ENCODE results near the gene ARGFX.

ARGFX gene

DNA sequence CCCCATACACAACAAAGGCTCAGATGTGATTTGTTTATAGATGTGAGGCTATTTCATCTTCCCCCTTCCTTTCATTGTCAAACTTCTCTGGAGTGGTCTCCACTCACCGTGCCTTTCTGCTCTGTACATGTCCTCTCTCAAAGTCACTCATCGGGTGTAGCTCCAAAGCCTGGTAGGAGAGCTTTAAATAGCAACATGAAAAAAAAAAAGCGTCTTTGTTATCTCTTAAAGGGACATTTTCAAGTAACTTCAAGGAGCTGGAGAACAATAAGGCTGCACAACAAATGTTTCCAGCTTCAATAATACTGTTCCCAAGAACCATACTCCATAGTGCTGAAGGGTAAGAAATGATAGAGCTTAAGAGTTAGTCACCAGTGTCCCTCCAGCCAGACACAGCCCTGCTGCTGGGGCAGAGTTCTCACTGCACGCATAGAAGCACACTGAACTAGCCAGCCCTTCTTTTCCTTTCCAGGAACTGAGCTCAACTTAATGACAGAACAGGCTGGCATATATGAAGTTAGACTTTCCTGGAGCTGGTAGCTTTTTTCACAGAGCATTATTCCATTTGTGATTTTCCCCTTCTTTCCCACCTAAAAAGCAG is 33.6 kb downstream of the ARGFX start:
- no peak for DNase-seq

DNA sequence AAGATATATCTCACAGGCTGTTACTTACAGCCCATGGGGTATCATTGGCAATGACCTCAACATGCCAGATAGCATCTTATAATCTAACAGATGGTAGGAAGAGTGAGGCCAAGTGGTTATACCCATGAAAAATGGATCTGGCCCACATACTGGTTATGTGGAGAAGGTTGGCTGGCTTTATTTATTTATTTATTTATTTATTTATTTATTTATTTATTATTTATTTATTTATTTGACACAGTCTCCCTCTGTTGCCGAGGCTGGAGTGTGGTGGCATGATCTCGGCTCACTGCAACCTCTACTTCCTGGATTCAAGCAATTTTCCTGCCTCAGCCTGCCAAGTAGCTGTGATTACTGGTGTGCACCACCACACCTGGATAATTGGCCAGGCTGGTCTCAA is 37.0 kb downstream of the ARGFX start:
- DNase-seq: no peak

DNA sequence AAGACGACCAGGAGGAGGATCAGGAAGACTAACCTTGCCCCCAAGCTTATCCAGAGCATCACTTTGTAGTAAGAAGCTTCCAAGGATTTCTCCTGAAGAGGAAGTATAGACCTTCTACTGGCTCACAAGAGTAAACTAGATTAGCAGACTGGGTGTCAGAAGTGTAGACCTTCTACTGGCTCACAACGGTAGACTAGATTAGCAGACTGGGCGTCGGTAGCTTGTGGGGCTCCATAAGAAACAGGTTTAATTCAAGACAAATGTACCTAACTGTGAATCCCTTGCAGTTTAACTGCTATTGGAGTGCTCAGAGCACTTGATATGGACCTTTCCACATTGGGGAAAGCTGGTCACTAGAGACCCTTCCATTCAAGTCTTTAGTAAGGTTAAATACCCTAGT is 38.4 kb downstream of the ARGFX start:
- DNase-seq: no peak
